ENCODE data around the gene ARL8B. TPM values are rescaled to one million over a fixed set of nuclear protein-coding genes. Genes with fewer than 3 reads are reported as not detected.

ARL8B gene
- total and polyA plus RNA-seq, 9 of the 15 experiments (the other 6 are each of a cell fraction or from before 2014, with no cell fraction given): 28.5 to 99.4 (median 77.2) TPM

DNA sequence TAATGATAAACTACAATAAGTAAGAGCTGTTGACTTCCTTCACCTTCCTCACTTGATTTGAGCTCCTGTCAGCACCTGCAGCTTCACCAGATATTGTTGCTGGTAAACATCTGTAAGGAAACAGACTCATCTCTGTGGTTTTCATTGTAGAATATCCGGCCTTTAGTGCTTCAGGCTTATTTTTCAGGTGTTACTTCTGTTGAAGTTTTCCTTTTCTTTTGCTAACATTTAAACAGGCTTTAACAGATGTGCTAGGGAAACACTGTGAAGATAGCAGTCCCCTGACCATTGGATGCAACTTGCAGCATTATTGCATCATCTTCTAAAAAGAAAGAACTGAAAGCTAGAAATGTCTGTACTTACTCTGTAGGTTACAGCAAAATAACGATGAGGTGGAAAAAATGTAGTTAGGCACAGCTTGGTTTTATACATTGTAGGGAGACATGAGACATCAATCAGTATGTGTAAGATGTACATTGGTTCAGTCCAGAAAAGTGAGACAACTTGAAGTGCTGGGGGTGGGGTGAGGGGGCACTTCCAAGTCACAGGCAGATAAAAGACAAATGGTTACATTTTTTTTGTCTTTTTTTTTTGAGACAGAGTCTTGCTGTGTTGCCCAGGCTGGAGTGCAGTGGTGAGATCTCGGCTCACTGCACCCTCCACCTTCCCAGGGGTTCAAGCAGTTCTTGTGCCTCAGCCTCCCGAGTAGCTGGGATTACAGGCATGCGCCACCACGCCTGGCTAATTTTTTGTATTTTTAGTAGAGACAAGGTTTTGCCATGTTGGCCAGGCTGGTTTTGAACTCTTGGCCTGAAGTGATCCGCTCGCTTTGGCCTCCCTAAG lies 75.6 kb downstream of the ARL8B start (continued):
- TF ChIP-seq, protein P1, sequence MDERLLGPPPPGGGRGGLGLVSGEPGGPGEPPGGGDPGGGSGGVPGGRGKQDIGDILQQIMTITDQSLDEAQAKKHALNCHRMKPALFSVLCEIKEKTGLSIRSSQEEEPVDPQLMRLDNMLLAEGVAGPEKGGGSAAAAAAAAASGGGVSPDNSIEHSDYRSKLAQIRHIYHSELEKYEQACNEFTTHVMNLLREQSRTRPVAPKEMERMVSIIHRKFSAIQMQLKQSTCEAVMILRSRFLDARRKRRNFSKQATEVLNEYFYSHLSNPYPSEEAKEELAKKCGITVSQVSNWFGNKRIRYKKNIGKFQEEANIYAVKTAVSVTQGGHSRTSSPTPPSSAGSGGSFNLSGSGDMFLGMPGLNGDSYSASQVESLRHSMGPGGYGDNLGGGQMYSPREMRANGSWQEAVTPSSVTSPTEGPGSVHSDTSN (CRISPR knock-in tag; IDR thresholded peaks at IDR 0.05; ENCODE audit: low read depth): no peak
- TF ChIP-seq, protein P1 (tag; conservative IDR thresholded peaks at IDR 0.05; ENCODE audit: low read depth): peak; percentile 55
- TF ChIP-seq CHD4 (IDR thresholded peaks at IDR 0.05; ENCODE audit: insufficient read depth, insufficient replicate concordance, low read depth, low read length, poor library complexity, severe bottlenecking) (no peak), POLR3A (IDR thresholded peaks at IDR 0.05; ENCODE audit: borderline replicate concordance, extremely low read depth, insufficient read depth, insufficient read length) (no peak), BRD4 (IDR thresholded peaks at IDR 0.05) (no peak; the same call in 1 of the 2 replicates), HNRNPUL1 (IDR thresholded peaks at IDR 0.05; ENCODE audit: low read length) (no peak), ZNF518B (CRISPR knock-in tag; IDR thresholded peaks at IDR 0.05) (no peak), PPARD (CRISPR knock-in tag; IDR thresholded peaks at IDR 0.05) (no peak), ZNF696 (CRISPR knock-in tag; conservative IDR thresholded peaks at IDR 0.05) (no peak), ZNF24 (IDR thresholded peaks at IDR 0.05) (peak; percentile 67; the same call in 1 of the 2 replicates), ZNF785 (CRISPR knock-in tag; IDR thresholded peaks at IDR 0.05) (no peak), TEAD2 (tag; IDR thresholded peaks at IDR 0.05) (0 out of 2 replicates have a peak, but pooled peaks have one; percentile 6), ZNF589 (CRISPR knock-in tag; IDR thresholded peaks at IDR 0.05; ENCODE audit: low read depth) (peak; percentile 73; the same call in 1 of the 2 replicates), DPF2 (IDR thresholded peaks at IDR 0.05) (peak; percentile 83; the same call in 1 of the 2 replicates), KLF6 (CRISPR knock-in tag; IDR thresholded peaks at IDR 0.05; ENCODE audit: borderline replicate concordance) (peak; percentile 66; the same call in 1 of the 2 replicates), TCFL5 (CRISPR knock-in tag; conservative IDR thresholded peaks at IDR 0.05) (peak; percentile 71; the same call in 1 of the 2 replicates), NONO (IDR thresholded peaks at IDR 0.05; ENCODE audit: low read depth in 2 of 2, low read length in 1 of 2) (no peak), NCOA4 (IDR thresholded peaks at IDR 0.05; ENCODE audit: partially characterized antibody) (no peak), ZNF282 (CRISPR knock-in tag; IDR thresholded peaks at IDR 0.05) (no peak)
- TF ChIP-seq, protein P2, sequence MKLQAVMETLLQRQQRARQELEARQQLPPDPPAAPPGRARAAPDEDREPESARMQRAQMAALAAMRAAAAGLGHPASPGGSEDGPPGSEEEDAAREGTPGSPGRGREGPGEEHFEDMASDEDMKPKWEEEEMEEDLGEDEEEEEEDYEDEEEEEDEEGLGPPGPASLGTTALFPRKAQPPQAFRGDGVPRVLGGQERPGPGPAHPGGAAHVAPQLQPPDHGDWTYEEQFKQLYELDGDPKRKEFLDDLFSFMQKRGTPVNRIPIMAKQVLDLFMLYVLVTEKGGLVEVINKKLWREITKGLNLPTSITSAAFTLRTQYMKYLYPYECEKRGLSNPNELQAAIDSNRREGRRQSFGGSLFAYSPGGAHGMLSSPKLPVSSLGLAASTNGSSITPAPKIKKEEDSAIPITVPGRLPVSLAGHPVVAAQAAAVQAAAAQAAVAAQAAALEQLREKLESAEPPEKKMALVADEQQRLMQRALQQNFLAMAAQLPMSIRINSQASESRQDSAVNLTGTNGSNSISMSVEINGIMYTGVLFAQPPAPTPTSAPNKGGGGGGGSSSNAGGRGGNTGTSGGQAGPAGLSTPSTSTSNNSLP (IDR thresholded peaks at IDR 0.05; ENCODE audit: borderline replicate concordance, low read depth, low read length): no peak

Data from K562 (cell line).